Measurements from ENCODE around the gene SF3B3. TPM values are rescaled to one million over a fixed set of nuclear protein-coding genes. Genes with fewer than 3 reads are reported as not detected.

The SF3B3 gene
- polyA plus RNA-seq, 1 of the 3 experiments (the other 2 are of a cell fraction): 81.7 TPM

DNA sequence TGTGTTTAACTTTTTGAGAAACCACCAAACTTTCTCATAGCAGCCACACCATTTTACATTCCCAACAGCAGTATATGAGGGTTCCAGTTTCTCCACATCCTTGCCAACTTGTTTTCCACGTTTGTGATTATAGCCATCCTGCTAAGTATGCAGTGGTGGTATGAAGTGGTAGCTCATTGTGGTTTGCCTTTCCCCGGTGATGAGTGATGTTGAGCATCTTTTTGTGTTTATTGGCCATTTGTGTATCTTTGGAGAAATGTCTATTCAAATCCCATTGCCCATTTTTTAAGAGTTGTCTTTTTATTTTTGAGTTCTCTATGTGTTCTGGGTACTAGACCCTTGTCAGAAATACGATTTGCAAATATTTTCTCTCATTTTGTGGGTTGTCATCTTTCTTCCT lies 17.4 kb downstream of the SF3B3 start:
- H3K4me3 ChIP-seq (ENCODE audit: low read depth in 2 of 2, low read length in 1 of 2): no peak overlapping the region
- peaks cover 12% of the 10 kb centered on the region for H3F3A ChIP-seq (replicated peaks; ENCODE audit: insufficient read depth)
- H3K27me3 ChIP-seq (ENCODE audit: insufficient read depth): no peaks in the 10 kb centered on the region
- DNase-seq: no peak
- TF ChIP-seq EP300 (IDR thresholded peaks at IDR 0.05; ENCODE audit: borderline replicate concordance in 1 of 2, low read depth in 1 of 2, low read length in 1 of 2) (no peak), MEF2A (IDR thresholded peaks at IDR 0.05; ENCODE audit: borderline replicate concordance, low read depth) (no peak), POLR2AphosphoS5 (IDR thresholded peaks at IDR 0.05; ENCODE audit: low read depth, low read length) (no peak), NFIC (IDR thresholded peaks at IDR 0.05; ENCODE audit: borderline replicate concordance) (no peak), TEAD4 (IDR thresholded peaks at IDR 0.05; ENCODE audit: borderline replicate concordance, insufficient read depth) (no peak), FOXM1 (IDR thresholded peaks at IDR 0.05; ENCODE audit: low read depth) (no peak), RFX5 (IDR thresholded peaks at IDR 0.05; ENCODE audit: low read length) (peak; percentile 87)
- H2AFZ ChIP-seq (ENCODE audit: low read depth): no peak overlapping the region
- peaks cover 45% of the 10 kb centered on the region for H4K20me1 ChIP-seq (ENCODE audit: insufficient read depth)
- H3K79me2 ChIP-seq (ENCODE audit: insufficient read depth): peaks cover 100% of the 10 kb centered on the region
- no peak overlapping the region for H3K27ac ChIP-seq (ENCODE audit: low read depth in 2 of 2, low read length in 1 of 2)
- ChIA-PET POLR2A (interaction anchor here (1.2 to 1.4 kb wide), 2 partner anchors 10 to 230 kb away, joined by 3 read pairs; no protein-coding TSS in a partner anchor), CTCF (interaction anchor here (1.4 kb wide), 2 partner anchors 12 to 112 kb away, joined by 3 read pairs; no protein-coding TSS in a partner anchor)
- no peaks in the 10 kb centered on the region for H3K9me3 ChIP-seq
- H3K36me3 ChIP-seq (replicated peaks in 1 of 2; ENCODE audit: control insufficient read depth in 1 of 2, insufficient read depth in 2 of 2, low read length in 1 of 2): peaks cover 74 to 93% of the 10 kb centered on the region in 2 experiments
- no peaks in the 10 kb centered on the region for H3K4me1 ChIP-seq (ENCODE audit: control insufficient read depth in 1 of 2, insufficient read depth in 2 of 2, low read depth in 1 of 2, low read length in 1 of 2)
- H3K9me2 ChIP-seq: no peaks in the 10 kb centered on the region
- H3K4me2 ChIP-seq: no peak overlapping the region
- 74% methylated on average over 3 of the region's 3 CpGs for WGBS (ENCODE audit: low lambda C conversion rate)
- H3K9ac ChIP-seq: no peak overlapping the region

DNA sequence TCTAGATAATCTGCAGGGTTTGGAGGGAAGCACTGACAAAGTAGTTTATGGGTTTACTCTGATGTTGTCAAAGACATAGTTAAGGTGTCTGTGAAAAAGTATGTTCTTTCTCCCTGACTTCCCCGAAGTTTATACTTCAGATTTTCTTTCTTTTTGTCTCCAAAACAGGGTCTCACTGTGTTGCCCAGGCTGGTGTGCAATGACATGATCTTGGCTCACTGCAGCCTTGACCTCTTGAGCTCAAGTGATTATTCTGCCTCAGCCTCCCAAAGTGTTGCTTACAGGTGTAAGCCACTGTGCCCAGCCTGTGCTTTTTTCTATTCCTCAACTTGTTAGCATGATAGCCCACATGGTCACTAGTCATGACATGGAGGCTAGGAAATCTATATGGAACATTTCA lies 20.9 kb downstream of the SF3B3 start:
- peaks cover 8% of the 10 kb centered on the region for H3F3A ChIP-seq (replicated peaks; ENCODE audit: insufficient read depth)
- ChIA-PET POLR2A (no interaction called here), CTCF (interaction anchor here (1.9 kb wide), 1 partner anchor 109 kb away, joined by 6 read pairs; no protein-coding TSS in a partner anchor)
- no peak overlapping the region for H2AFZ ChIP-seq (ENCODE audit: low read depth)
- no peak overlapping the region for H3K9ac ChIP-seq
- H3K36me3 ChIP-seq (replicated peaks in 1 of 2; ENCODE audit: control insufficient read depth in 1 of 2, insufficient read depth in 2 of 2, low read length in 1 of 2): peaks cover 74 to 93% of the 10 kb centered on the region in 2 experiments
- H3K4me1 ChIP-seq (ENCODE audit: control insufficient read depth in 1 of 2, insufficient read depth in 2 of 2, low read depth in 1 of 2, low read length in 1 of 2): no peaks in the 10 kb centered on the region
- H4K20me1 ChIP-seq (ENCODE audit: insufficient read depth): peaks cover 50% of the 10 kb centered on the region
- H3K79me2 ChIP-seq (ENCODE audit: insufficient read depth): peaks cover 97% of the 10 kb centered on the region
- no peak overlapping the region for H3K4me3 ChIP-seq (ENCODE audit: low read depth in 2 of 2, low read length in 1 of 2)
- H3K9me3 ChIP-seq: no peaks in the 10 kb centered on the region
- TF ChIP-seq, protein P1, sequence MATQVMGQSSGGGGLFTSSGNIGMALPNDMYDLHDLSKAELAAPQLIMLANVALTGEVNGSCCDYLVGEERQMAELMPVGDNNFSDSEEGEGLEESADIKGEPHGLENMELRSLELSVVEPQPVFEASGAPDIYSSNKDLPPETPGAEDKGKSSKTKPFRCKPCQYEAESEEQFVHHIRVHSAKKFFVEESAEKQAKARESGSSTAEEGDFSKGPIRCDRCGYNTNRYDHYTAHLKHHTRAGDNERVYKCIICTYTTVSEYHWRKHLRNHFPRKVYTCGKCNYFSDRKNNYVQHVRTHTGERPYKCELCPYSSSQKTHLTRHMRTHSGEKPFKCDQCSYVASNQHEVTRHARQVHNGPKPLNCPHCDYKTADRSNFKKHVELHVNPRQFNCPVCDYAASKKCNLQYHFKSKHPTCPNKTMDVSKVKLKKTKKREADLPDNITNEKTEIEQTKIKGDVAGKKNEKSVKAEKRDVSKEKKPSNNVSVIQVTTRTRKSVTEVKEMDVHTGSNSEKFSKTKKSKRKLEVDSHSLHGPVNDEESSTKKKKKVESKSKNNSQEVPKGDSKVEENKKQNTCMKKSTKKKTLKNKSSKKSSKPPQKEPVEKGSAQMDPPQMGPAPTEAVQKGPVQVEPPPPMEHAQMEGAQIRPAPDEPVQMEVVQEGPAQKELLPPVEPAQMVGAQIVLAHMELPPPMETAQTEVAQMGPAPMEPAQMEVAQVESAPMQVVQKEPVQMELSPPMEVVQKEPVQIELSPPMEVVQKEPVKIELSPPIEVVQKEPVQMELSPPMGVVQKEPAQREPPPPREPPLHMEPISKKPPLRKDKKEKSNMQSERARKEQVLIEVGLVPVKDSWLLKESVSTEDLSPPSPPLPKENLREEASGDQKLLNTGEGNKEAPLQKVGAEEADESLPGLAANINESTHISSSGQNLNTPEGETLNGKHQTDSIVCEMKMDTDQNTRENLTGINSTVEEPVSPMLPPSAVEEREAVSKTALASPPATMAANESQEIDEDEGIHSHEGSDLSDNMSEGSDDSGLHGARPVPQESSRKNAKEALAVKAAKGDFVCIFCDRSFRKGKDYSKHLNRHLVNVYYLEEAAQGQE (IDR thresholded peaks at IDR 0.05; ENCODE audit: low read depth, low read length): no peak
- no peak for TF ChIP-seq FOXJ3 (CRISPR knock-in tag; IDR thresholded peaks at IDR 0.05)
- TF ChIP-seq GATA2 (CRISPR knock-in tag; IDR thresholded peaks at IDR 0.05): no peak
- no peak for TF ChIP-seq MEF2A (IDR thresholded peaks at IDR 0.05; ENCODE audit: borderline replicate concordance, low read depth)
- no peak for TF ChIP-seq JUND (IDR thresholded peaks at IDR 0.05)
- TF ChIP-seq, protein P2, sequence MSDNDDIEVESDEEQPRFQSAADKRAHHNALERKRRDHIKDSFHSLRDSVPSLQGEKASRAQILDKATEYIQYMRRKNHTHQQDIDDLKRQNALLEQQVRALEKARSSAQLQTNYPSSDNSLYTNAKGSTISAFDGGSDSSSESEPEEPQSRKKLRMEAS (IDR thresholded peaks at IDR 0.05; ENCODE audit: low read depth): no peak
- no peak for TF ChIP-seq YY1 (IDR thresholded peaks at IDR 0.05; ENCODE audit: low read depth)
- no peak for TF ChIP-seq USF2 (IDR thresholded peaks at IDR 0.05; ENCODE audit: borderline replicate concordance, low read depth, low read length)
- TF ChIP-seq RXRA (IDR thresholded peaks at IDR 0.05; ENCODE audit: borderline replicate concordance, low read depth): no peak
- TF ChIP-seq FOXM1 (IDR thresholded peaks at IDR 0.05; ENCODE audit: low read depth): no peak
- no peak for TF ChIP-seq NFIC (IDR thresholded peaks at IDR 0.05; ENCODE audit: borderline replicate concordance)
- TF ChIP-seq NRF1 (IDR thresholded peaks at IDR 0.05; ENCODE audit: low read depth, low read length): no peak
- TF ChIP-seq RFX5 (IDR thresholded peaks at IDR 0.05; ENCODE audit: low read length): no peak
- TF ChIP-seq ZBTB33 (IDR thresholded peaks at IDR 0.05; ENCODE audit: borderline replicate concordance, low read depth): no peak
- no peak for TF ChIP-seq PBX3 (IDR thresholded peaks at IDR 0.05)
- no peak overlapping the region for H3K27ac ChIP-seq (ENCODE audit: low read depth in 2 of 2, low read length in 1 of 2)
- no peaks in the 10 kb centered on the region for H3K27me3 ChIP-seq (ENCODE audit: insufficient read depth)
- 92% methylated on average over 1 of the region's 1 CpG for WGBS (ENCODE audit: low lambda C conversion rate)
- no peaks in the 10 kb centered on the region for H3K9me2 ChIP-seq
- no peak overlapping the region for H3K4me2 ChIP-seq
- no peak for DNase-seq

Measured in SK-N-SH (cell line).